ENCODE measurements around the gene GATB.

DNA sequence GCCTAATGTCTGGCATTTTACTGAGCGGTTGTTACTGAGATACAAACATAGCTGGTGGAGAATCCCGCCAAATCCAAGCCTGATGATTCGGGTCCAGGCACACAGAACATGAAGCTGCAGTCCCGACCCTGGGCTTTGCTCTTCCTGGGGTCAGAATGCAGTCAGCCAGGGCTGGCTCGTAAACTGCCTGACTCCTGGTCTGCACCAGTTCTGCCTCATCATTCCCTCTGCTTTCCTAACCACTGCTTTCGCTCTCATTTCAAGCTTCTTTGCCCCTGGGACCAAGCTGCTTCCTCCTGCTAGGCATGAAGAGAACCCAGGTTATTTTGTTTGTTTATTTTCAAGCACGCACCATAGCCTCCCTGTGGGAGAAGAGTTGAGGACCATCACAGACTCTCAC lies 39.3 kb downstream of the GATB start:
- no peak for TF ChIP-seq POLR2A (IDR thresholded peaks at IDR 0.05)
- TF ChIP-seq, protein P1, sequence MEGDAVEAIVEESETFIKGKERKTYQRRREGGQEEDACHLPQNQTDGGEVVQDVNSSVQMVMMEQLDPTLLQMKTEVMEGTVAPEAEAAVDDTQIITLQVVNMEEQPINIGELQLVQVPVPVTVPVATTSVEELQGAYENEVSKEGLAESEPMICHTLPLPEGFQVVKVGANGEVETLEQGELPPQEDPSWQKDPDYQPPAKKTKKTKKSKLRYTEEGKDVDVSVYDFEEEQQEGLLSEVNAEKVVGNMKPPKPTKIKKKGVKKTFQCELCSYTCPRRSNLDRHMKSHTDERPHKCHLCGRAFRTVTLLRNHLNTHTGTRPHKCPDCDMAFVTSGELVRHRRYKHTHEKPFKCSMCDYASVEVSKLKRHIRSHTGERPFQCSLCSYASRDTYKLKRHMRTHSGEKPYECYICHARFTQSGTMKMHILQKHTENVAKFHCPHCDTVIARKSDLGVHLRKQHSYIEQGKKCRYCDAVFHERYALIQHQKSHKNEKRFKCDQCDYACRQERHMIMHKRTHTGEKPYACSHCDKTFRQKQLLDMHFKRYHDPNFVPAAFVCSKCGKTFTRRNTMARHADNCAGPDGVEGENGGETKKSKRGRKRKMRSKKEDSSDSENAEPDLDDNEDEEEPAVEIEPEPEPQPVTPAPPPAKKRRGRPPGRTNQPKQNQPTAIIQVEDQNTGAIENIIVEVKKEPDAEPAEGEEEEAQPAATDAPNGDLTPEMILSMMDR (IDR thresholded peaks at IDR 0.05 in 4 of 5, conservative IDR thresholded peaks at IDR 0.05 in 1 of 5) = no peak

All from gastrocnemius medialis (tissue), 4 donors.